Neural cell (in vitro differentiated cells): ENCODE results near the gene CLIC3.

Source experiments
- CTCF ChIP-seq: fragments of 450-650 bp; IDR thresholded peaks from 2 replicates; pipeline ENCODE4 v1.5.1; 2014; ENCODE audit warnings: antibody characterized with exemption, mild to moderate bottlenecking, moderate library complexity; ENCODE audit not compliant: poor library complexity, severe bottlenecking
- EP300 ChIP-seq: fragments of 450-650 bp; conservative IDR thresholded peaks from 2 replicates; pipeline ENCODE4 v1.6.1; 2014; ENCODE audit warnings: antibody characterized with exemption, mild to moderate bottlenecking, moderate library complexity; ENCODE audit not compliant: poor library complexity, severe bottlenecking
- EZH2 ChIP-seq: fragments of 200-600, 300-800 bp; shearing (Covaris generic), sonication (generic); IDR thresholded peaks from 2 replicates; pipeline ENCODE4 v1.6.1; 2014; ENCODE audit warnings: antibody characterized with exemption, low read length, borderline replicate concordance, mild to moderate bottlenecking; ENCODE audit not compliant: insufficient read depth, poor library complexity, severe bottlenecking
- POLR2AphosphoS5 ChIP-seq: IDR thresholded peaks from 2 replicates; pipeline ENCODE4 v1.6.1; 2012
- TF ChIP-seq, protein P1 (sequence below): IDR thresholded peaks from 2 replicates; pipeline ENCODE4 v1.6.1; 2012; ENCODE audit warnings: borderline replicate concordance

DNA sequence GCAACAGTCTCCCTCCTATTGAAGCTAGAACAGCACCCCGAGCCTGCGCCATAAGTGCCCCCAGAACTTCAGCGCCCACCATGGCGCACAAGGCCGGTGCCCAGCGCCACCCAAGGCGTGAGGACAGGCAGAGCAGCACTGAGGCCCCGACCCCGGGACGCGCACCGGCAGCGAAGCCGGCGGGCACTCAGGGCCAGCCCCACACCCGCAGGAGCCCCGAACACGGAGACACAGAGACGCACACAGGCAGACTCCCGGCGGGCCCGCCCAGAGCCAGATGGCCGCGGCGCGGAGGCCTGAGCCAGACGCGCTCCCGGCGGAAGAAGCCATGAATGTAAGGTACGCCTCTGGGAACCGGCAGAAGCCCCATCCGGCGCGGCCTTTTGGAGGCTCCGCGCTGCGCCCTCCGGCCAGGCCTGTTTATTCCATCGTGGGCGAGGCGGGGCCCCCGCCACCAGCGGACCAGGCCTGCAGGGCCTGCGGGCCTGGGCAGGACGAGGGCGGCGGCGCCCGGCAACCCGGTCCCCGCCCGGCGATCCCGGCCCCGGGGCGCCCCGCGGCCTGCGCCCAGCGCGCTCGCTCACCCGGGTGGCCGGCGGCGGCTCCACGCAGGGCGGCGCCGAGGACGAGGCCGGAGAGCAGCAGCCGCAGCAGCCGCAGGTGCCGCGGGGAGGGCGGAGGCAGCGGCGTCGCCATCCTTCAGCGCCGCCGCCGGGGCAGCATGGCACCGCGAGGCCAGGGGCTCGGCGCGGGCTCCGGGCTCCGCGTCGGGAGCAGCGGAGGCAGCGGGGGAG is 49.1 kb upstream of the CLIC3 start:
- TF ChIP-seq EZH2 (no peak), CTCF (no peak), EP300 (no peak), POLR2AphosphoS5 (no peak)
- TF ChIP-seq, protein P1, sequence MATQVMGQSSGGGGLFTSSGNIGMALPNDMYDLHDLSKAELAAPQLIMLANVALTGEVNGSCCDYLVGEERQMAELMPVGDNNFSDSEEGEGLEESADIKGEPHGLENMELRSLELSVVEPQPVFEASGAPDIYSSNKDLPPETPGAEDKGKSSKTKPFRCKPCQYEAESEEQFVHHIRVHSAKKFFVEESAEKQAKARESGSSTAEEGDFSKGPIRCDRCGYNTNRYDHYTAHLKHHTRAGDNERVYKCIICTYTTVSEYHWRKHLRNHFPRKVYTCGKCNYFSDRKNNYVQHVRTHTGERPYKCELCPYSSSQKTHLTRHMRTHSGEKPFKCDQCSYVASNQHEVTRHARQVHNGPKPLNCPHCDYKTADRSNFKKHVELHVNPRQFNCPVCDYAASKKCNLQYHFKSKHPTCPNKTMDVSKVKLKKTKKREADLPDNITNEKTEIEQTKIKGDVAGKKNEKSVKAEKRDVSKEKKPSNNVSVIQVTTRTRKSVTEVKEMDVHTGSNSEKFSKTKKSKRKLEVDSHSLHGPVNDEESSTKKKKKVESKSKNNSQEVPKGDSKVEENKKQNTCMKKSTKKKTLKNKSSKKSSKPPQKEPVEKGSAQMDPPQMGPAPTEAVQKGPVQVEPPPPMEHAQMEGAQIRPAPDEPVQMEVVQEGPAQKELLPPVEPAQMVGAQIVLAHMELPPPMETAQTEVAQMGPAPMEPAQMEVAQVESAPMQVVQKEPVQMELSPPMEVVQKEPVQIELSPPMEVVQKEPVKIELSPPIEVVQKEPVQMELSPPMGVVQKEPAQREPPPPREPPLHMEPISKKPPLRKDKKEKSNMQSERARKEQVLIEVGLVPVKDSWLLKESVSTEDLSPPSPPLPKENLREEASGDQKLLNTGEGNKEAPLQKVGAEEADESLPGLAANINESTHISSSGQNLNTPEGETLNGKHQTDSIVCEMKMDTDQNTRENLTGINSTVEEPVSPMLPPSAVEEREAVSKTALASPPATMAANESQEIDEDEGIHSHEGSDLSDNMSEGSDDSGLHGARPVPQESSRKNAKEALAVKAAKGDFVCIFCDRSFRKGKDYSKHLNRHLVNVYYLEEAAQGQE, result no peak
